Type B pancreatic cell (in vitro differentiated cells): Measurements from ENCODE around the gene OR10A4. TPM values are rescaled to one million over a fixed set of nuclear protein-coding genes. Genes with fewer than 3 reads are reported as not detected.
A peak's percentile ranks its signal among the peaks of the same experiment; 100 is the strongest.
"Not testable (repeated sequence)": the region's sequence is repeated elsewhere in the genome, so short reads cannot be mapped to it uniquely, and the experiment has no call there.

ENCODE experiments used
- DNase-seq: peaks from one replicate; pipeline ENCODE4 v3.0.0; 2021; ENCODE audit warnings: mixed read lengths; ENCODE audit not compliant: unreplicated experiment; ENCODE audit errors: extremely low spot score
- H3K27ac Mint-ChIP-seq: 2 replicates; pipeline ENCODE4 v1.8.0; 2021; ENCODE audit warnings: mild to moderate bottlenecking, mixed read lengths
- H3K27me3 Mint-ChIP-seq: 2 replicates; pipeline ENCODE4 v1.8.0; 2021; ENCODE audit warnings: mixed read lengths
- H3K36me3 Mint-ChIP-seq: 2 replicates; pipeline ENCODE4 v1.8.0; 2021; ENCODE audit warnings: mixed read lengths
- H3K4me1 Mint-ChIP-seq: one replicate; pipeline ENCODE4 v1.8.0; 2021; ENCODE audit warnings: mixed read lengths; ENCODE audit not compliant: unreplicated experiment
- H3K4me3 Mint-ChIP-seq: 2 replicates; pipeline ENCODE4 v1.8.0; 2021; ENCODE audit warnings: mild to moderate bottlenecking, mixed read lengths
- H3K9me3 Mint-ChIP-seq: 2 replicates; pipeline ENCODE4 v1.8.0; 2021; ENCODE audit warnings: mixed read lengths
- total RNA-seq: library from RNA; stranded (reverse); gene quantifications from 2 replicates; pipeline ENCODE4 v1.2.1, GENCODE V29; 2021; ENCODE audit warnings: low replicate concordance
- TF ChIP-seq, protein P1 (sequence below): fragments of 200-600 bp; sonication (generic); conservative IDR thresholded peaks from 2 replicates; pipeline ENCODE4 v1.5.0; 2021; ENCODE audit warnings: antibody characterized with exemption, mild to moderate bottlenecking

Gene OR10A4
- total RNA-seq, 1 donor from 2014 or later, result not detected

DNA sequence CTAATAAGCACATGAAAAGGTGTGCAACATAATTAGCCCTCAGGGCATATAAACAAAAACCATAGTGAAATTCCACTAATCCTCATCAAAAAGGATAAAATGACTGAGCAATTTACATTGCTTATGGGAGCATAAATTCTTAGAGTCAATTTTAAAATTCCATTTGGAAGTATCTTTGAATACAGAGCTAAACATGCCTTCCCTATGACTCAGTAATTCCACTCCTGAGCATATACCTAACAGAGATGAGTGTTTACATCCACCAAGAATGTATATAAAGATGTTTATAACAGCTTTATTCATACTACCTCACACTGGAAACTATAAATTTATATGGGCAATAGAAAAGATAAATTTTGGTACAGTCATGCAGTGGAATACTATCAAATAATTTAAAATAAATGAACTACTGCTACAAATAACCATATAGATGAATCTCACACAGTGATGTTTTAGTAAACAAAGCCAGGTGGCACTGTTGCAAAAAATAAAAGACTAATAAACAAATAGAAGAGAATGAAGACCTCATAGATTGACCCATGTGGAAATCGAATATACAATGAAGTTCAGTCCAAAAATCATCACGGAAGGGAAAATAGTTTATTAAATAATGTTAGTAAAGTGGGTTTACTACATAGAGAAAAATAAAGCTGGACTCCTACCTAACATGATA lies 24.0 kb downstream of the OR10A4 start:
- no peak overlapping the region for H3K27ac Mint-ChIP-seq
- H3K4me1 Mint-ChIP-seq, result no peaks in the 10 kb centered on the region
- peaks cover 3% of the 10 kb centered on the region for H3K27me3 Mint-ChIP-seq
- H3K4me3 Mint-ChIP-seq, result no peak overlapping the region
- DNase-seq, result no peak
- no peaks in the 10 kb centered on the region for H3K36me3 Mint-ChIP-seq
- no peaks in the 10 kb centered on the region for H3K9me3 Mint-ChIP-seq
- TF ChIP-seq, protein P1, sequence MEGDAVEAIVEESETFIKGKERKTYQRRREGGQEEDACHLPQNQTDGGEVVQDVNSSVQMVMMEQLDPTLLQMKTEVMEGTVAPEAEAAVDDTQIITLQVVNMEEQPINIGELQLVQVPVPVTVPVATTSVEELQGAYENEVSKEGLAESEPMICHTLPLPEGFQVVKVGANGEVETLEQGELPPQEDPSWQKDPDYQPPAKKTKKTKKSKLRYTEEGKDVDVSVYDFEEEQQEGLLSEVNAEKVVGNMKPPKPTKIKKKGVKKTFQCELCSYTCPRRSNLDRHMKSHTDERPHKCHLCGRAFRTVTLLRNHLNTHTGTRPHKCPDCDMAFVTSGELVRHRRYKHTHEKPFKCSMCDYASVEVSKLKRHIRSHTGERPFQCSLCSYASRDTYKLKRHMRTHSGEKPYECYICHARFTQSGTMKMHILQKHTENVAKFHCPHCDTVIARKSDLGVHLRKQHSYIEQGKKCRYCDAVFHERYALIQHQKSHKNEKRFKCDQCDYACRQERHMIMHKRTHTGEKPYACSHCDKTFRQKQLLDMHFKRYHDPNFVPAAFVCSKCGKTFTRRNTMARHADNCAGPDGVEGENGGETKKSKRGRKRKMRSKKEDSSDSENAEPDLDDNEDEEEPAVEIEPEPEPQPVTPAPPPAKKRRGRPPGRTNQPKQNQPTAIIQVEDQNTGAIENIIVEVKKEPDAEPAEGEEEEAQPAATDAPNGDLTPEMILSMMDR, result peak; percentile 18

DNA sequence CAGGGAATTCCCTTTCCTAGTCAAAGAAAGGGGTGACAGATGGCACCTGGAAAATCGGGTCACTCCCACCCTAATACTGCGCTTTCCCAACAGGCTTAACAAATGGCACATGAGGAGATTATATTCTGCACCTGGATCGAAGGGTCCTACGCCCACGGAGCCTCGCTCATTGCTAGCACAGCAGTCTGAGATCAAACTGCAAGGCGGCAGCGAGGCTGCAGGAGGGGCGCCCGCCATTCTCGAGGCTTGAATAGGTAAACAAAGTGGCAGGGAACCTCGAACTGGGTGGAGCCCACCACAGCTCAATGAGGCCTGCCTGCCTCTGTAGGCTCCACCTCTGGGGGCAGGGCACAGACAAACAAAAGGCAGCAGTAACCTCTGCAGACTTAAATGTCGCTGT lies 28.4 kb downstream of the OR10A4 start:
- H3K27ac Mint-ChIP-seq, H3K27me3 Mint-ChIP-seq, DNase-seq, H3K4me3 Mint-ChIP-seq, H3K4me1 Mint-ChIP-seq, H3K9me3 Mint-ChIP-seq, H3K36me3 Mint-ChIP-seq: not testable (repeated sequence)

DNA sequence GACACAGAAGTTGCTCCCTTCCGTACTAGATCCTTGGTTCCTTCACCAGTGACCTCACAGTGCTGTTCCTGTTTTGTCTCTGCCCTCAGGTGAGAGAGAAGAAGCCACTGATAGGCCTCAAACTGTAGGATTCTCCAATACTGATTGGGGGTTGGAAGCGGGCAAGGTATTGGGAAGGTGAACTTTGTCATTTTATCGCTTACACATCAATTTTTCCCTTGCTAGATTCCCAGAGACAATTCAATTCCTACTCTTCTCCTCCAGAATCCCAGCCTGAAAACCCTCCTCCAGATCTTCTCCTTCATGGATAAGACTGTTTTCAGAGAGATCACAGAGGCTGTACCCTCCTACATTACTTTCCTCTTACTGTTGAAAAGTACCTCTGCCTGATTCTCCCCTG lies 35.0 kb downstream of the OR10A4 start:
- Mint-ChIP-seq H3K27me3 (no peaks in the 10 kb centered on the region), H3K4me3 (no peak overlapping the region), H3K27ac (no peak overlapping the region)

DNA sequence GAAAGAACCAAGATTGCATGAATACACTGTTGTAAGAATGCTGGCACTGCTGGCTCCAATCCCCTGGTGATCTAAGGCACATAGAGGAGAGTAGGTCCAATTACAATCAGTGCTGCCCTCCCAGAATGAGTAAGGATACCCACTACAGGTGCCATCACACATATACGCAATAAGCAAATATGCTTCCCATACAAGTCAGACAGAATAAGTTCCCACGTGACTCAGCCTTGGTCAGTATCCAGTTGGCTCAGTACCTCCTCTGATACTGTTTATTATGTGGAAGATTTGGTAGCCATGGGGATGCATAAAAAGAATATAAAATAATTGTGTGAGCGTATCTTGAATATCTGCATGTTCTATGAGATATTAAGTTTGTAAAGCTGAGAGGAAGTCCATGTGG lies 35.5 kb downstream of the OR10A4 start:
- no peak for DNase-seq
- TF ChIP-seq, protein P1, result no peak
- H3K27ac Mint-ChIP-seq, result no peak overlapping the region

More for the DNA sequence above, 35.0 kb downstream of the OR10A4 start:
- no peak for DNase-seq
- H3K4me1 Mint-ChIP-seq, result no peaks in the 10 kb centered on the region
- no peaks in the 10 kb centered on the region for H3K36me3 Mint-ChIP-seq
- no peaks in the 10 kb centered on the region for H3K9me3 Mint-ChIP-seq
- TF ChIP-seq, protein P1, result no peak

DNA sequence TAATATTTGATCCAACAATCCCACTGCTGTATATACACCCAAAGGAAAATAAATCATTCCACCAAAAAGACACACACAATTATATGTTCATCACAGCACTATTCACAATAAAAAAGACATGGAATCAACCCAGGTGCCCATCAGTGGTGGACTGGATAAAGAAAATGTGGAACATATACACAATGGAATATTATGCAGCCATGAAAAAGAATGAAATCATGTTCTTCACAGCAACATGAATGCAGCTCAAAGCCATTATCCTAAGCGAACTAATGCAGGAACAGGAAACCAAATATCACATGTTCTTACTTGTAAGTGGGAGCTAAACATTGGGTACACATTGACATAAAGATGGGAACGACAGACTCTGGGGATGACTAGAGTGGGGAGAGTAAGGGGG lies 43.3 kb downstream of the OR10A4 start:
- TF ChIP-seq, protein P1, result no peak
- no peak overlapping the region for H3K27ac Mint-ChIP-seq
- H3K27me3 Mint-ChIP-seq, result no peaks in the 10 kb centered on the region
- DNase-seq, result no peak
- no peaks in the 10 kb centered on the region for H3K4me1 Mint-ChIP-seq
- H3K4me3 Mint-ChIP-seq, result no peak overlapping the region
- no peaks in the 10 kb centered on the region for H3K36me3 Mint-ChIP-seq
- H3K9me3 Mint-ChIP-seq, result no peaks in the 10 kb centered on the region

More for the DNA sequence above, 35.5 kb downstream of the OR10A4 start:
- H3K27me3 Mint-ChIP-seq, result no peaks in the 10 kb centered on the region
- no peaks in the 10 kb centered on the region for H3K4me1 Mint-ChIP-seq
- H3K4me3 Mint-ChIP-seq, result no peak overlapping the region
- H3K36me3 Mint-ChIP-seq, result no peaks in the 10 kb centered on the region
- H3K9me3 Mint-ChIP-seq, result no peaks in the 10 kb centered on the region

DNA sequence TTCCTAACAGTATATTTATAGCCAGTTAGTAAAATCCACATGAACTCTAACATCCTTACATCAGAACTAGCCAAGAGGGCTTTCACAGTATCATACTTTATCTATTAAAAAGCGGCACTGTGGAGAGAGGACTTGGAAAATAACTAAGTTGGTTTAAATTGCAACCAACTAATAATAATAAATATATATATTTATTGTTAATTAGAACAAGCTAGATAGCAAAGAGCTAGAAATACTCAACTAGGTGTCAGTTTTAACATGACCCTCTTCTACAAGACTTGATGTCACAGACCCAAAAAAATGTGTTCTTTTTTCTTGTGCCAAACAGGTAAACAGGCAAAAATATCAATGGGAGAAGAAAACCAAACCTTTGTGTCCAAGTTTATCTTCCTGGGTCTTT lies 44.3 kb downstream of the OR10A4 start, which contains the start of gene OR2D3:
Gene OR2D3 (plus strand): TSS at position 301 of the 400 bp plus-strand sequence. CDS start 0 bp downstream, at position 301.
- Mint-ChIP-seq H3K27me3 (no peaks in the 10 kb centered on the region), H3K9me3 (no peaks in the 10 kb centered on the region), H3K4me3 (no peak within 1 kb of the TSS), H3K4me1 (peaks cover 2% of the 10 kb centered on the region), H3K36me3 (no peaks in the 10 kb centered on the region), H3K27ac (no peak within 1 kb of the TSS)
- no peak for DNase-seq
- TF ChIP-seq, protein P1, result no peak
